Muscle of leg (tissue), 11 donors: Measurements from ENCODE around the gene ETNK1. TPM values are rescaled to one million over a fixed set of nuclear protein-coding genes. Genes with fewer than 3 reads are reported as not detected.

Experiments used
- DNase-seq: peaks from one replicate; pipeline ENCODE4 v3.0.0; 2013
- H3K27ac ChIP-seq: one replicate; pipeline ENCODE4 v1.5.1; 2013; ENCODE audit warnings: mild to moderate bottlenecking, low read length, control low read depth
- H3K27me3 ChIP-seq: one replicate; pipeline ENCODE4 v1.6.1; 2013; ENCODE audit warnings: low read length; ENCODE audit not compliant: control insufficient read depth, insufficient read depth
- H3K36me3 ChIP-seq: one replicate; pipeline ENCODE4 v1.6.1; 2013; ENCODE audit warnings: low read length; ENCODE audit not compliant: control insufficient read depth, insufficient read depth
- H3K4me1 ChIP-seq: one replicate; pipeline ENCODE4 v1.6.1; 2013; ENCODE audit warnings: low read length; ENCODE audit not compliant: control insufficient read depth, insufficient read depth
- H3K4me3 ChIP-seq: one replicate; pipeline ENCODE4 v1.5.1; 2013; ENCODE audit warnings: low read length, control low read depth
- H3K9me3 ChIP-seq: replicated peaks from 2 replicates; pipeline ENCODE4 v1.6.1; 2013; ENCODE audit warnings: low read depth, low read length; ENCODE audit not compliant: control insufficient read depth
- WGBS: methylation state at CpG from one replicate; pipeline ENCODE4 v1.1.5; 2013; ENCODE audit warnings: missing lambda C conversion rate; ENCODE audit not compliant: insufficient coverage; 5-methylcytosine and 5-hydroxymethylcytosine counted together
- polyA plus RNA-seq, 8 donors: library from polyadenylated mRNA; unstranded; fragments of 120-200 nt; gene quantifications; one replicate each; pipeline versions ENCODE4 v1.2.1 to v1.2.3, GENCODE V29; 2013; ENCODE audit warnings: inconsistent platforms in 1 of 8, low replicate concordance in 1 of 8; ENCODE audit not compliant: insufficient read length in 8 of 8, insufficient read depth in 1 of 8
- total RNA-seq: library from RNA; stranded (reverse); fragments of 120-200 nt; gene quantifications from one replicate; pipeline ENCODE4 v1.2.4, GENCODE V29; 2013

The ETNK1 gene
- total and polyA plus RNA-seq, 9 donors = 15.8 to 29.8 (median 19.4) TPM

- Histone ChIP-seq H3K4me3 (no peak overlapping the region), H3K4me1 (peaks cover 3% of the 10 kb centered on the region), H3K9me3 (no peaks in the 10 kb centered on the region), H3K27ac (no peak overlapping the region), H3K27me3 (no peaks in the 10 kb centered on the region), H3K36me3 (no peaks in the 10 kb centered on the region)
- DNase-seq = peak; percentile 65
- no CpG with 5 or more reads among the region's 3 CpGs for WGBS
Measured at GRCh38 chr12:22729957-22730443, 105.0 kb downstream of the ETNK1 start.

DNA sequence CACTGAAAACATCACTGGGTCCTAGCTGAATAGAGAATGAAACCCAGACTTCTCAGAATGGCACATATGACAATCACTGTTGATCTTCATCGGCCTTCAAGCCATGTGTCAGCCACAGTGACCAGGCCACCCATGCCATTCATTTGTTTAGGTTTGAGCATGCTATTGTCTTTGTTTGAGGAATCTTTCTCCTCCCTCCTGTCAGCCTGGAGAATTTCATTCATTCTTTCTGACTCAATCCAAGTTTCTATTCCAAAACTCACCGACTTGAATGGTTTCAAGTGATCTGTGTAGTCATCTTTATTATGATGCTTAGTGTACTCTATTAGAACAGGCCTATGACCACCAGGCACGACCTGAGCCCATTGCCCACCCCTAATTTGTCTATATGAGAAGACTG is 106.3 kb downstream of the ETNK1 start:
- 100% methylated on average over 1 of the region's 3 CpGs for WGBS
- no peaks in the 10 kb centered on the region for H3K9me3 ChIP-seq

DNA sequence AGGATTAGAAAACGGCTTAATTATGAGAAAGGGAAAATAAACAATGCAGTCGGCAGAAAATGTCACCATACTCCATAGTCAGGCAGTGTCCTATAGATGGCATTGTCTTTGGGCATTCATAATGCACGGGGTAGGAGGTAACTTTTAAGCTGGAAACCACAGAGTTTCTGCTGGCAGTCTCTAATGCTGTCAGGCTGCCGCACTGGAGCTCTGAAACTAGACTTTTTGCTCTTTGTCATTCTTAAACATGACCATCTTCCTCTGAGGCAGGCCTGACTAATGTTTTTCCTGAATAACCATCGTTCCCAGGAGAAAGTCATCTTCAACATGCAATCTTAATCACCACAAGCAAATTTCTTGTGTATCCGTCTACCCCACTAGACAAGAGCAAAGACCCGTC is 108.8 kb downstream of the ETNK1 start:
- Histone ChIP-seq H3K4me1 (peaks cover 3% of the 10 kb centered on the region), H3K4me3 (no peak overlapping the region), H3K36me3 (no peaks in the 10 kb centered on the region), H3K27ac (no peak overlapping the region), H3K9me3 (no peaks in the 10 kb centered on the region), H3K27me3 (no peaks in the 10 kb centered on the region)
- 34% methylated on average over 3 of the region's 7 CpGs for WGBS
- DNase-seq = peak; percentile 14

More for the DNA sequence above, 106.3 kb downstream of the ETNK1 start:
- peaks cover 3% of the 10 kb centered on the region for H3K4me1 ChIP-seq
- H3K27ac ChIP-seq = no peak overlapping the region
- H3K27me3 ChIP-seq = no peaks in the 10 kb centered on the region
- H3K4me3 ChIP-seq = no peak overlapping the region
- DNase-seq = no peak
- H3K36me3 ChIP-seq = no peaks in the 10 kb centered on the region

DNA sequence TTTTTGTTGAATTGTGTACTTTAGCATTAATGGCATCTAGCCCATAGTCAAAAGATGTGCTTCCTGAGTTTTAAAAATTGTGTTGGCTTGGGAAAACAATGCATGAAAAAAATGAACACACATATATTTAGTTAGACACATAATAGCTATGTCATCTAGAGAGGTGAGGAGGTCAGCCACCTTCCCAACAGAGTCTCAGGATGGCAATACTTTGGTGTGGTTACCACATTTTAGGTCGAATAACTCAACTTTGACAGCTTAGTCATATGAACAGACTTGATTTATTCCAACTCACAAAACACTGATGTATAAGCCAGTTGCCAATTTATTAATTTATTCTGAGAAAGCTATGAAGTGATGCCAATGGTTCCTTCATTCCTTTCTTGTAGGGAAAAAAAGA is 114.0 kb downstream of the ETNK1 start:
- no peak for DNase-seq
- WGBS = no CpG with 5 or more reads among the region's 1 CpG
- no peaks in the 10 kb centered on the region for H3K36me3 ChIP-seq

More for the DNA sequence above, 114.0 kb downstream of the ETNK1 start:
- Histone ChIP-seq H3K4me1 (no peaks in the 10 kb centered on the region), H3K27ac (no peak overlapping the region), H3K4me3 (no peak overlapping the region), H3K9me3 (no peaks in the 10 kb centered on the region), H3K27me3 (no peaks in the 10 kb centered on the region)

Other genes with a start within 250 kb of the ETNK1 start
- gene C2CD5, start 80.6 kb upstream of the ETNK1 start, total RNA-seq = 23.3 TPM
- gene C2CD5, start 80.6 kb upstream of the ETNK1 start, polyA plus RNA-seq = 10 to 100 TPM; 22.4 to 38.4 (median 28.8) TPM